NCI-H1436 (cell line): ENCODE results near the gene TRIM6.
"Not testable (repeated sequence)": the region's sequence is repeated elsewhere in the genome, so short reads cannot be mapped to it uniquely, and the experiment has no call there.

Source experiments
- DNase-seq: peaks from one replicate; lab custom pipeline; 2025; lab: John Stamatoyannopoulos, UW

The TRIM6 gene

GRCh38 chr11:5596607-5597201, at the start of gene TRIM6:
TSS of gene TRIM6 (plus strand) at chr11:5596637. CDS start at chr11:5596898, 261 bp downstream.
- no peak for DNase-seq

- no peak for DNase-seq
These were observed 48.5 kb upstream of the TRIM6 start for GRCh38 chr11:5547982-5548381.

DNA sequence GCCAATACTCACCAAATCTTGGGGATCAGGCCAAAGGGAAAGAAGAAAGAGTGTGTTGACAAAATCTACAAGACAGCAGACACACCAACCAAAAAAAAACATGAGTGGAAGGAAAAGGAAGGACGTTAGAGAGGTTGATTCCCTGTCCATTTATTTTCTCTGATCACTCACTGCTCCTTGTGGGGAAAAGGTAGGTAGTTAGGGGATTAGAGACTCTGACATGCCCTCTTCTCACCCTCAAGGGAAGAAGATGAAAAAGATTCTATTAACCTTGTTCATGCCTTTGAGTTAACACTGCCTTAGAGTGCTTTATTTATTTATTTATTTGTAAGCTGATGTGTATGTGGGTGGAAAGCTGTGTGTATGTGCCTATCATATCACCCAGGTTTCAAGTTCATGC, 48.0 kb upstream of the TRIM6 start, which contains the start of gene OR52H1:
Gene OR52H1, minus strand, starts transcription at position 101 of the 400 bp plus-strand sequence. CDS start 3,035 bp downstream, outside the sequence.
- no peak for DNase-seq

- DNase-seq = no peak
These were observed 45.9 kb upstream of the TRIM6 start for GRCh38 chr11:5550440-5551095.

DNA sequence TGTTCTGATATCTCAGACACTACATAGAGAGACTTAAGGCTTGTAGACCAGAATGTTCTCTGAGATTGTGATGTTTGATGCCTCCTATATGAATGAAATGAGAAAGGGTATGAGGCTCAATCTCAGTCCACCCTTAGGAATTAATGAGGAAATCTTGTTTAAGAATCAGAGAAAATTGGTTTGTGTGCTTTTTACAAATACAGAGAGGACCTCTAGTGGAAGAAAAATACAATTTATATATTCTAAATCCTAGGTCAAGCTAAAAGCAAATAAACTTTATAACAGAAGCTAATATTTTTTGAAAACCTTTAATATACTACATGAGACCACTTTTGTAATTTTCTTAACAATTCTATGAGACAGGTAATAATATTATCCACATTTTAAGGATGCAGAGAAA, 43.1 kb upstream of the TRIM6 start:
- no peak for DNase-seq

GRCh38 chr11:5556596-5557188, 39.7 kb upstream of the TRIM6 start:
- no peak for DNase-seq

DNA sequence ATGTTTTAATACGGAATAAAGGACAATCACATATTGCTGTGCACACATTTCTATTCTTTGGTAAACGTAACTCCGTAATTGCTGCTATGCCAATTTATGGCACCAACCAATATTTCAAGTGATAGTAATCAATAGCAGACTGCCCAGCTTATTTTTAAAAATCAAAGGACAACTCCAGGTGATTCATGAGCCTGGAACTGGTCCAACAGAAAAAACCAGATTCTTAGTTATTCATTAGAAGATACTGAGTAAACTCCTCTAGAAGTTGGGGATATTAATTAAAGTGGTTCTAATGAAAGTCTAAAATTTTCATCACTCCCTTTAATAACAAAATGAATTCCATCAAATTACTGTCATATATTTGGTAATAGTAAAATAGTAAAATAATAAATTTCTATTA, 38.7 kb upstream of the TRIM6 start:
- no peak for DNase-seq

DNA sequence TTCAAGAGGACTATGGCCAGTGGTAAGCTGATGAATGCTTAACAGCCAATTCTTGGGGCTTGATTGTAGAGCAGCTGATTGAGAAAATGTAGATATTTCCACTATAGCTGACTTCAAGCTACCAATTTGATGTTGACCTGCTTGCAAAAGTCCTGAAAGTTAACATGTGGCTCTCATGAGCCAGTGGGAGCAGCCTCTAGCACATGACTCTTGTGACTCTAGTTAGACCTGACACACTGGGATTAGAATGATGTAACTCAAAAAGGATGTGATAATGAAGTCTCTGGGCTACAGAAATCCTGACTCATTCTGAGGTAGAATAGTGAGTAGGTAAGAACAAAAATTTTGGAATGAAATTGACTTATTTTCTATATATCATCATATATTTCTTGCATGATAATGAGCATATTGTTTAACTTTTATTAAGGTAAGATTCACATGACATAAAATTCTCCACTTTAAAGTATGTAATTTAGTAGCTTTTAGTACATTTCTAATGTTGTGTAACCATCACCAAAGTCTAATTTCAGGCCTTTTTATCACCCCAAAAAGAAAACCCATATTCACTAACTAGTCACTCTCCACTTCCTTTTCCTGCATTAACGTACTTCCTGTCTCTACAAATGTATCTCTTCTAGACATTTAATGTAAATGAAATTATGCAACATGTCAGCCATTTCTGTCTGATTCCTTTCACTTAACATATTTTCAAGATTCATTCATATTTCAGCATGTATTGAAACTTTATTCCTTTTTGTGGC, 32.0 kb upstream of the TRIM6 start:
- DNase-seq = no peak

DNA sequence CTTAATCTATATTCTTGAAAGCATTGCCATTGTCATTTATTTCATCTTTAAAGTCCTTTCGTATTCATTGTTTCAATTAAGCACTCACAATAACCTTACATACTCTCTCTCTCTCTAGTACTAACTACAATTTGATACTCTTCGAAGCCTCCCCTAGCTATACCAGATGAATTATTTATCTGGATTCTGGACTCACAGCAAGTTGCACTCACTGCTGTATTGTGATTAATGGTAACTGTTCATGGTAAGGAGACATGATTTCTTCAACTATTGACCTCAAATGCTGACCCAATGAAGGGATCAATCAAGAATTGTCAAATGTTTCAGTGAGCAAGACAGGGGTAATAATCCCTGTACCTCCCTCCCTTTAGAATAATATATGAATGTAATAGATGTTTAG, 21.8 kb upstream of the TRIM6 start:
- DNase-seq = no peak

DNA sequence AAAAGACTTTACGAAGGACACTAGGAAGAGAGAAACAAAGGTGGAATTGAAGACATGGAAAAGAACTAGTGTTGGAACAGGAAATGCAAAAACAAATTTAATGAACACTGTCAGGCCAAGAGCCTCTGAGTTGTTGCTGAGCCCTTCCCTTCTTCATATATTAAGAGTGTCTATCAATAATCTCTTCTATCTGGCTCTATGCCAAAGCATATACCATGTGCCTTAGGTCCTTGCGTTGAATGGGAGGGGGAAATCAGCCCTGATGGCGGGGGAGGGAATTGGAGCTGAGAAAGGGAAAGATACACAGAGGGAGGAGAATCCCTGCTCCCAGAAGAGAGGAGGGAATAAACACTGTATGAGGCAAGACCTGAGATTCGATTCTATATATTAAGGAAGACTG, 21.3 kb upstream of the TRIM6 start:
- no peak for DNase-seq

- no peak for DNase-seq
These were observed 19.3 kb upstream of the TRIM6 start for GRCh38 chr11:5577101-5577500.

- DNase-seq = no peak
These were observed 15.9 kb upstream of the TRIM6 start, which contains the start of gene OR52B6 for GRCh38 chr11:5580577-5580976. TSS of gene OR52B6 (plus strand) at chr11:5580877. CDS start at chr11:5580877, 0 bp downstream.

GRCh38 chr11:5581014-5581413, 15.4 kb upstream of the TRIM6 start:
- DNase-seq = no peak

GRCh38 chr11:5584458-5584857, 12.0 kb upstream of the TRIM6 start:
- DNase-seq = not testable (repeated sequence)

DNA sequence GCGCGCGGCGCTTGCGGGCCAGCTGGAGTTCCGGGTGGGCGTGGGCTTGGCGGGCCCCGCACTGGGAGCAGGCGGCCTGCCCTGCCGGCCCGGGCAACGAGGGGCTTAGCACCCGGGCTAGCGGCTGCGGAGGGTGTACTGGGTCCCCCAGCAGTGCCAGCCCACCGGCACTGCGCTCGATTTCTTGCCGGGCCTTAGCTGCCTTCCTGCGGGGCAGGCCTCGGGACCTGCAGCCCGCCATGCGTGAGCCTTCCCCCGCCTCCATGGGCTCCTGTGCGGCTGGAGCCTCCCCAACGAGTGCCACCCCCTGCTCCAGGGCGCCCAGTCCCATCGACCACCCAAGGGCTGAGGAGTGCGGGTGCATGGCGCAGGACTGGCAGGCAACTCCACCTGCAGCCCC, 6.5 kb upstream of the TRIM6 start:
- DNase-seq = not testable (repeated sequence)

GRCh38 chr11:5591613-5592012, 4.8 kb upstream of the TRIM6 start:
- DNase-seq = no peak

GRCh38 chr11:5592615-5593014, 3.8 kb upstream of the TRIM6 start:
- DNase-seq = no peak

DNA sequence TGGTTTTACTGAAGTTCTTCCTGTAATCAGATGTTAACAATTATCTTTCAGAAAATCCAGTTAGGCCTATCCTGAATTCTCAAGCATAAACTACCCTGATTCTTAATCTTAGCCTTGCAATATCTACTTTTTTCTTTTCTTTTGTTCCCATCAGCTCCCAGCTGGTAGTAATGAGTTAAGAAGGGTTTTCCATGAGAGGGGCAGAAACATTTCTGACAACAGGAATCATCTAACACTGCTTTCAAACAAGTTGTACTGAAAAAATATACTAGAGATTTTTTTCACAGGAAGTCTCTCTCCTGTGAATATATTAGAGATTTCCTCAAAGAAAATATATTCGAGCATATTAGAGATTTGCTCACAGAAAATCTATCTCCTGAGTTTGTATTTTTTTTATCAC, 3.3 kb upstream of the TRIM6 start:
- no peak for DNase-seq

- no peak for DNase-seq
These were observed 1.5 kb downstream of the TRIM6 start for GRCh38 chr11:5597953-5598352.

DNA sequence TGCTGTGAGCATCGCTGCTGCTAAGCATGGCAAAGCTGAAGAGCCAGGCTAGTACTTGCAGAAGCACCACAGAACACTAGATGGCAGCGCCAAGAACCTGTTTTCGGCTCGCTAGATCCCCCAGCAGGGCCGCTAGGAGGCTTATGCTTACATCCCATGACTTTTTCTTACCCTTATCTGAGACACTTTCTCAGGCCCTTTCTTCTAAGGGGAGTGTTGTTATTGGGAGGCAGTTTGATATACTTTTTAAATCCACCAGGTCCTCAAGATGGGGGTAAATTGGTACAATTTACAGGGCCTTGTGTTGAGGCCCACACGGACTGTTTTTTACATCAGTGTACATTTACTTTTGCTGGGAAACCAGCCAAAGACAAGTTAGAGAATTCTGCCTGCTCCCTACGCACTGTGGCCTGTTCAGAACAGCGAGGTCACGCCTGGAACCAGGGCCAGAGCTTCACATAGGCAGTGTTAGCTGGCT, 4.0 kb downstream of the TRIM6 start:
- peak; percentile 7 for DNase-seq

GRCh38 chr11:5602791-5603190, 6.4 kb downstream of the TRIM6 start:
- not testable (repeated sequence) for DNase-seq

DNA sequence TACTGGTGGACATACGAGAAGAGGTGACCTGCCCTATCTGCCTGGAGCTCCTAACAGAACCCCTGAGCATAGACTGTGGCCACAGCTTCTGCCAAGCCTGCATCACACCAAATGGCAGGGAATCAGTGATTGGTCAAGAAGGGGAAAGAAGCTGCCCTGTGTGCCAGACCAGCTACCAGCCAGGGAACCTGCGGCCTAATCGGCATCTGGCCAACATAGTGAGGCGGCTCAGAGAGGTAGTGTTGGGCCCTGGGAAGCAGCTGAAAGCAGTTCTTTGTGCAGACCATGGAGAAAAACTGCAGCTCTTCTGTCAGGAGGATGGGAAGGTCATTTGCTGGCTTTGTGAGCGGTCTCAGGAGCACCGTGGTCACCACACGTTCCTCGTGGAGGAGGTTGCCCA, 6.9 kb downstream of the TRIM6 start:
- no peak for DNase-seq
